Kidney (tissue), 14 donors: ENCODE data around the gene DLGAP1. TPM values are rescaled to one million over a fixed set of nuclear protein-coding genes. Genes with fewer than 3 reads are reported as not detected.
A peak's percentile ranks its signal among the peaks of the same experiment; 100 is the strongest.

ENCODE experiments used
- DNase-seq, 5 donors: peaks; one replicate each; pipeline ENCODE4 v3.0.0-alpha.2; 2013 to 2020
- FAIRE-seq: peaks from 2 replicates; lab custom pipeline; 2012; peaks lifted over from hg19 to GRCh38; lab: Jason Lieb, UNC
- H3K27ac ChIP-seq, 2 donors: one replicate each; pipeline ENCODE4 v1.7.0; 2013; ENCODE audit warnings: low read depth in 2 of 2, low read length in 2 of 2, inconsistent platforms in 1 of 2
- H3K27me3 ChIP-seq: one replicate; pipeline ENCODE4 v1.7.1; 2013; ENCODE audit warnings: low read length, inconsistent platforms; ENCODE audit not compliant: control insufficient read depth, insufficient read depth
- H3K36me3 ChIP-seq, 3 donors: one replicate each; pipeline versions ENCODE4 v1.7.0 to v1.7.1; 2013; ENCODE audit warnings: low read length in 3 of 3, control low read depth in 1 of 3, inconsistent platforms in 1 of 3; ENCODE audit not compliant: insufficient read depth in 3 of 3, control insufficient read depth in 2 of 3
- H3K4me1 ChIP-seq, 3 donors: one replicate each; pipeline versions ENCODE4 v1.7.0 to v1.7.1; 2013; ENCODE audit warnings: low read length in 3 of 3, inconsistent platforms in 1 of 3, low read depth in 1 of 3; ENCODE audit not compliant: control insufficient read depth in 2 of 3, insufficient read depth in 2 of 3
- H3K4me3 ChIP-seq, 3 donors: one replicate each; pipeline versions ENCODE4 v1.7.0 to v1.8.1; 2013; ENCODE audit warnings: low read length in 3 of 3, control low read depth in 1 of 3, inconsistent platforms in 1 of 3
- H3K9ac ChIP-seq, 3 donors: one replicate each; pipeline versions ENCODE4 v1.7.0 to v1.7.1; 2013; ENCODE audit warnings: low read length in 3 of 3, control low read depth in 1 of 3, inconsistent platforms in 1 of 3
- H3K9me3 ChIP-seq, 3 donors: one replicate each; pipeline versions ENCODE4 v1.7.0 to v1.7.1; 2013; ENCODE audit warnings: low read length in 3 of 3, control low read depth in 1 of 3, inconsistent platforms in 1 of 3; ENCODE audit not compliant: control insufficient read depth in 2 of 3, insufficient read depth in 1 of 3
- CTCF ChIP-seq: IDR thresholded peaks from 3 replicates; pipeline ENCODE4 v1.5.1; 2012; ENCODE audit warnings: mild to moderate bottlenecking, moderate library complexity, borderline replicate concordance; ENCODE audit not compliant: insufficient read depth; ENCODE audit errors: extremely low read depth
- intact Hi-C: fragments of 100-400 bp; cut with DNase I; formaldehyde crosslinking; loops from one replicate; pipeline ENCODE4 v1.11.1; 2022
- polyA plus RNA-seq: library from polyadenylated mRNA; stranded (reverse); fragments of 350-450 nt; fragmentation: Illumina TruSeq; extraction: RNeasy Lipid Tissue Mini Kit (QIAGEN cat#74804); gene quantifications from one replicate; pipeline ENCODE4 v1.2.3, GENCODE V29; 2014; ENCODE audit warnings: low read depth, low replicate concordance; ENCODE audit not compliant: insufficient read depth
- total RNA-seq: library from RNA; stranded (reverse); fragmentation: NEBNext Ultra II Directional; extraction: Animal tissue kit (Norgen Biotek cat#: 25700); gene quantifications from one replicate; pipeline ENCODE4 v1.2.1, GENCODE V29; 2021
- donor health status: control.
- donor health status: control.
- donor health status: control.
- donor health status: control.
- donor health status: control.
- donor health status: DM: yes; HTN: yes; CAD: no.
- donor health status: Normal renal cell carcinoma (clear cell type).

Gene DLGAP1
- total and polyA plus RNA-seq, 2 donors from 2014 or later = 1.2 to 32.8 TPM

GRCh38 chr18:4106407-4107033 is 348.6 kb downstream of the DLGAP1 start:
- DNase-seq = peak in 4 of 5 donors; percentile 73 to 85 (median 78)

GRCh38 chr18:4102901-4103300 is 352.2 kb downstream of the DLGAP1 start:
- intact Hi-C loops = no loop called here
- TF ChIP-seq CTCF = no peak
- H3K36me3 ChIP-seq = no peaks in the 10 kb centered on the region
- H3K9me3 ChIP-seq = no peaks in the 10 kb centered on the region
- no peak overlapping the region for H3K4me3 ChIP-seq
- no peak overlapping the region for H3K27ac ChIP-seq
- H3K4me1 ChIP-seq = no peaks in the 10 kb centered on the region
- no peak for FAIRE-seq
- no peaks in the 10 kb centered on the region for H3K27me3 ChIP-seq
- no peak overlapping the region for H3K9ac ChIP-seq
- DNase-seq = no peak

More at GRCh38 chr18:4106407-4107033, 348.6 kb downstream of the DLGAP1 start:
- Histone ChIP-seq H3K9ac (no peak overlapping the region), H3K4me1 (no peaks in the 10 kb centered on the region), H3K9me3 (no peaks in the 10 kb centered on the region), H3K27ac (no peak overlapping the region), H3K27me3 (no peaks in the 10 kb centered on the region), H3K36me3 (no peaks in the 10 kb centered on the region), H3K4me3 (no peak overlapping the region)
- TF ChIP-seq CTCF = peak; percentile 78
- intact Hi-C loops = loop anchor here (5.0 kb wide), 1 partner anchor 951 kb away; no protein-coding TSS in a partner anchor
- no peak for FAIRE-seq

- no peaks in the 10 kb centered on the region for H3K27me3 ChIP-seq
- H3K36me3 ChIP-seq = no peaks in the 10 kb centered on the region
- H3K9ac ChIP-seq = no peak overlapping the region
- H3K27ac ChIP-seq = no peak overlapping the region
- H3K4me3 ChIP-seq = no peak overlapping the region
- no peak for DNase-seq
- intact Hi-C loops = no loop called here
- no peaks in the 10 kb centered on the region for H3K4me1 ChIP-seq
- no peak for TF ChIP-seq CTCF
- no peak for FAIRE-seq
- no peaks in the 10 kb centered on the region for H3K9me3 ChIP-seq
Observed at GRCh38 chr18:4101009-4101408, 354.1 kb downstream of the DLGAP1 start.

- Histone ChIP-seq H3K27me3 (no peaks in the 10 kb centered on the region), H3K4me3 (no peak overlapping the region), H3K9me3 (no peaks in the 10 kb centered on the region), H3K4me1 (no peaks in the 10 kb centered on the region), H3K9ac (no peak overlapping the region), H3K36me3 (no peaks in the 10 kb centered on the region), H3K27ac (no peak overlapping the region)
- no peak for TF ChIP-seq CTCF
- FAIRE-seq = no peak
- no peak for DNase-seq
- intact Hi-C loops = no loop called here
Observed at GRCh38 chr18:4096486-4096885, 358.6 kb downstream of the DLGAP1 start.
